Erythroblast (primary cell): ENCODE results near the gene ADK.
A peak's percentile ranks its signal among the peaks of the same experiment; 100 is the strongest.

ENCODE experiments used
- DNase-seq, 2 experiments: peaks; one replicate each; lab custom pipeline; 2025; lab: John Stamatoyannopoulos, UW
- GATA1 ChIP-seq: IDR thresholded peaks from 2 replicates; pipeline ENCODE4 v1.6.1; 2011; ENCODE audit warnings: low read depth, mild to moderate bottlenecking, control low read depth, low read length, moderate library complexity
- POLR2A ChIP-seq: IDR thresholded peaks from 2 replicates; pipeline ENCODE4 v1.6.1; 2011; ENCODE audit warnings: mild to moderate bottlenecking, low read length

ADK gene

GRCh38 chr10:74150990-74151878 lies at the start of gene ADK:
ADK (plus strand) TSS chr10:74151221; CDS start chr10:74151279, 58 bp downstream.
- no peak for TF ChIP-seq POLR2A

DNA sequence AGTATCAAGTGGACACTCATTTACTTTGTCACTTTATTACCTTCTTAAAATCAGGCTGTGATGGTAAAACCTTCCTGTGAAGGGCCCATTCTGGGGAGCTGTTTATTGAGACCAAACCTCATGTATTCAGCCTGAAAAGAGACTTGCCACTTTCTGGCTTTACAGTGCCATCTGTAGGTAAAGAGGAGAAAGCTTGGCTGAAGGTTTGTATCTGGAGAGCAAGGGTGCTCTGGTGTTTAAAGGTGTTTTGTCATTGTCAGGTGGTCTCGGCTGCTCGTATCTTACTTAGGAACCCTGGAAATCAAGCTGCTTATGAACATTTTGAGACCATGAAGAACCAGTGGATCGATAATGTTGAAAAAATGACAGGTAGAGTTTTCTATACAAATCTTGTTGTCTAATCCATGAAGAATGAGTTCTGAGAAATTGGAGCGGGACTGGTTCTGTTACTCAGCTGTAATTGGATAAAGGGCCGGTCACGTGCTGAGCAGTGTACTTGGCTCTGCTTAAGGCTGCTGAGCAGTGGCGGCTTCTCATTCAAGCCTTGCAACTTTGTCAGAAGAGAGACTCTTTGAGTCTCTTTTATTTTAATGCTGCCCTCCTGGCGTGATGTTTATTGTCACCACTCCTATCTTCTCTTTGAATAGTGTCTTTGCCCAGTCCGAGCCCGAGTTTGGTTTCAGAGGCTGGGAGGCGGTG lies 47.3 kb upstream of the ADK start:
- DNase-seq = peak; percentile 16 to 43
- TF ChIP-seq GATA1 (no peak), POLR2A (no peak)

More at GRCh38 chr10:74150990-74151878, at the start of gene ADK:
- DNase-seq = peak; percentile 99

- TF ChIP-seq GATA1 (no peak), POLR2A (no peak)
- no peak for DNase-seq
Observed at GRCh38 chr10:74104480-74104879, 46.5 kb upstream of the ADK start.

- DNase-seq = no peak
- TF ChIP-seq GATA1 (no peak), POLR2A (no peak)
Observed at GRCh38 chr10:74104996-74105395, 46.0 kb upstream of the ADK start.

DNA sequence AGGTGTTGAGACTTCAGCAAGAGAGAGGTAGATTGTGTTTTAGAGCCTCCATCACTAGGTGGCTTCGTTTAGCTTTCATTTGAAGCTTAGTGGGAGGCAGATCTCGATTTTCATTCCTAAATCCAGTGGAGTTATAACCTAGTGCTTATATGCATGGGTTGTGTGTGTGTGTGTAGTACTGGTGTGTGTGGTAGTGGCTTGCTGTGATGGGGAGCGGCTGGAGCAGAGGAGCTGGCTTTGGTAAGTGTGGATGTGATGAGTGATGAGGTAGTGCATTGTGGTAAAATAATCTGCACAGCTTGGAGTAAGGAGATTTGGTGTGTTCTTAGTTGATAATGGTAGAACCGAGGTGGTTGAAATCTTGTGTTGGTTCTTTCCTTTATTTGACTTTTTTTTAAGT lies 43.6 kb upstream of the ADK start:
- TF ChIP-seq POLR2A (no peak), GATA1 (no peak)
- no peak for DNase-seq

DNA sequence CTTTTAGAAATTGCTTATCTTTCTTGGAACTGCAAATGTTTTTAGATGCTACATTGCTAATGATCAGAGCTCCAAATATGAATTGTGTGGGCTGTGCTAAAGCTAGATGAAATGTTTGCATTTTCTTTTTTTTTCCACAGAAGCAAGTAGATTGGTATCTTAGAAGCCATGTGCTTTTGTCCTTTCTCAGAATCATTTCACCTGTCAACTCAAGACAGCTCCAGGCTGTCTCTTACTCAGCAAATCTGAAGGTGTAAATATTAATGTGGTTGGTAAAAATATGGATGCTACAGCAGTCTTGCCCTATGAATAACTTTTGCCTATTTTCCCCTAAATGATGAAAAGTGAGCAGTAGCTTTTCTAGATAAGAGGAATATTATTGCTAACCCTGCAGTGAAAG lies 41.6 kb upstream of the ADK start:
- no peak for DNase-seq
- TF ChIP-seq POLR2A = no peak
- no peak for TF ChIP-seq GATA1

- TF ChIP-seq GATA1 (no peak), POLR2A (no peak)
- DNase-seq = no peak
Observed at GRCh38 chr10:74110120-74110519, 40.9 kb upstream of the ADK start.

DNA sequence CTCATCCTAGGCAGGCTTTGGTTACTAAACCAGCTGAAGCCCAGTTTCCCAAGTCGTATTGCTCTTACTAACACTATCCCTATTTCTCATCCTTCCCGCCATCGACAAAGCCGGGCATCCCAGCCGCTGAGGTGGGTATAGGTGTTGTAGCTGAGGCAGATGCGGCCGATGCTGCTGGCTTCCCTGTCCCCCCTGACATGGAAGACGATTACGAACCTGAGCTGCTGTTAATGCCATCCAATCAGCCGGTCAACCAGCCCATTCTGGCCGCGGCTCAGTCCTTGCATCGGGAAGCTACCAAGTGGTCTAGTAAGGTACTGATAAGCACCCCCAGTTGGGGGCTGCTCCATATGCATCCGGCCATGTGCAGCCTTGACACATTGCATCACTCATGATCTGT lies 39.2 kb upstream of the ADK start:
- no peak for TF ChIP-seq GATA1
- TF ChIP-seq POLR2A = no peak
- no peak for DNase-seq

DNA sequence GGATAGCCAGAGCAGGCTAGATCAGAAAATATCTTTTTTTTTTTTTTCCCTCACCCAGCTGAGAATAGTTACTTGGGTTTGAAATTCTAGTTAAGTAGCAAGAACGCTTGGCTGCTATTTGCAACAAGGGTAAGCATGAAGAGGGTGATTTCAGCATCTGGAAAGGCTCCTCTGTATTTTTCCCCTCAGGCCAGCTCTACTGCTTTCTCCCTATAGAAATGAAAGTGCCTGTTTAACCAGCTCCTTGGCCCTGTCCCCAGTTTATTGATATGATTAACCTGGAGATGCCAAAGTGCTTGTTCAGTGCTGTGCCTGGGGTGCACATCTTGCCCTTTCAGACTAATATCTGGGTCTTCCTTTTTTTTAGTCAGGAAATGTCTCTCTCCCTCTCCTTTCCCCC lies 37.5 kb upstream of the ADK start:
- no peak for DNase-seq
- TF ChIP-seq GATA1 = no peak
- TF ChIP-seq POLR2A = no peak

DNA sequence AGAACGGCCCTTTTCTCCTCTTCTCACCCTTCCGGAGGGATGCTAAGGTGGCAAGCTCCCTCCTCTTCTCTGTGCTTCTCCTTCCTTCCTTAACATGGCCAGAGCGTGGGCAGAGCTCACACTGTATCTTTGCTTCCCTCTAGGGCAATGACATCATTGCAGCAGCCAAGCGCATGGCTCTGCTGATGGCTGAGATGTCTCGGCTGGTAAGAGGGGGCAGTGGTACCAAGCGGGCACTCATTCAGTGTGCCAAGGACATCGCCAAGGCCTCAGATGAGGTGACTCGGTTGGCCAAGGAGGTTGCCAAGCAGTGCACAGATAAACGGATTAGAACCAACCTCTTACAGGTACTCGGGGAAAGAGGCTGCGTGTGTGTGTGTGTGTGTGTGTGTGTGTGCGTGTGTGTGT lies 37.0 kb upstream of the ADK start:
- TF ChIP-seq POLR2A (no peak), GATA1 (no peak)

GRCh38 chr10:74117738-74118137 lies 33.3 kb upstream of the ADK start:
- DNase-seq = no peak
- TF ChIP-seq POLR2A = no peak
- no peak for TF ChIP-seq GATA1

More for the DNA sequence above, 37.0 kb upstream of the ADK start:
- no peak for DNase-seq

- TF ChIP-seq GATA1 (no peak), POLR2A (no peak)
Observed at GRCh38 chr10:74118804-74119203, 32.2 kb upstream of the ADK start.

DNA sequence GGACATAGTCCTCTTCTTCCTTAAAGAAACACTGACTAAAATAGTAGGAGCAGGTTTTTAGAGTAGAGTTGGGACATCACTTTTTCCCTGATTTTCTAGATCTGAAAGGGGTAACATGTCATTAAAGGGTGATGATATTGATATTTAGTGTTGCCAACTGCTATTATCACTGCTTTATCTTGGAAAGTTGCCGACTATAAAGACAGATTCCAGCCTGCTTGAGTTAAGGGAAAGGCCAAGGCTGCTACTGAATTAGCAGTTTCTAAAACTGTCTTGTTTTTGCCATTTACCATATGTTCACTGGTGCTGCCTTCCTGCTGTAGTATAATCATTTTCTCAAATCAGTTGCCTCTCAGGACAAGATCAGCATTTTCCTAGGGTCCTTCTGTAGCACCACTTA lies 30.1 kb upstream of the ADK start:
- DNase-seq = no peak

More at GRCh38 chr10:74118804-74119203, 32.2 kb upstream of the ADK start:
- peak; percentile 30 to 42 for DNase-seq

GRCh38 chr10:74121368-74121767 lies 29.7 kb upstream of the ADK start:
- no peak for DNase-seq
- TF ChIP-seq GATA1 (no peak), POLR2A (no peak)

More for the DNA sequence above, 30.1 kb upstream of the ADK start:
- no peak for TF ChIP-seq GATA1
- no peak for TF ChIP-seq POLR2A
